ENCODE results near the gene MRPL11. TPM values are rescaled to one million over a fixed set of nuclear protein-coding genes. Genes with fewer than 3 reads are reported as not detected.

Gene MRPL11
- total RNA-seq, 1 donor from 2014 or later, result 54.8 TPM

GRCh38 chr11:66454828-66455227, 16.2 kb upstream of the MRPL11 start:
- no peak for DNase-seq (ENCODE audit: low read depth)
- Histone ChIP-seq H3K4me3 (ENCODE audit: low read depth, low read length) (no peak overlapping the region), H3K27me3 (ENCODE audit: control insufficient read depth, insufficient read depth, low read length) (peaks cover 2% of the 10 kb centered on the region), H3K36me3 (ENCODE audit: control insufficient read depth, insufficient read depth, low read length) (no peaks in the 10 kb centered on the region)
- TF ChIP-seq CTCF (IDR thresholded peaks at IDR 0.05; ENCODE audit: insufficient read depth, low read length, poor library complexity, severe bottlenecking), result no peak

GRCh38 chr11:66454247-66454646, 15.6 kb upstream of the MRPL11 start:
- no peak overlapping the region for H3K4me3 ChIP-seq (ENCODE audit: low read depth, low read length)
- no peaks in the 10 kb centered on the region for H3K36me3 ChIP-seq (ENCODE audit: control insufficient read depth, insufficient read depth, low read length)
- H3K27me3 ChIP-seq (ENCODE audit: control insufficient read depth, insufficient read depth, low read length), result peaks cover 2% of the 10 kb centered on the region
- TF ChIP-seq CTCF (IDR thresholded peaks at IDR 0.05; ENCODE audit: insufficient read depth, low read length, poor library complexity, severe bottlenecking), result no peak
- no peak for DNase-seq (ENCODE audit: low read depth)

GRCh38 chr11:66451663-66452062, 13.0 kb upstream of the MRPL11 start:
- no peak for TF ChIP-seq CTCF (IDR thresholded peaks at IDR 0.05; ENCODE audit: insufficient read depth, low read length, poor library complexity, severe bottlenecking)
- Histone ChIP-seq H3K4me3 (ENCODE audit: low read depth, low read length) (no peak overlapping the region), H3K27me3 (ENCODE audit: control insufficient read depth, insufficient read depth, low read length) (peaks cover 2% of the 10 kb centered on the region), H3K36me3 (ENCODE audit: control insufficient read depth, insufficient read depth, low read length) (no peaks in the 10 kb centered on the region)
- no peak for DNase-seq (ENCODE audit: low read depth)

GRCh38 chr11:66450560-66450959, 11.9 kb upstream of the MRPL11 start:
- no peak for DNase-seq (ENCODE audit: low read depth)
- no peak overlapping the region for H3K4me3 ChIP-seq (ENCODE audit: low read depth, low read length)
- no peaks in the 10 kb centered on the region for H3K36me3 ChIP-seq (ENCODE audit: control insufficient read depth, insufficient read depth, low read length)
- TF ChIP-seq CTCF (IDR thresholded peaks at IDR 0.05; ENCODE audit: insufficient read depth, low read length, poor library complexity, severe bottlenecking), result no peak
- H3K27me3 ChIP-seq (ENCODE audit: control insufficient read depth, insufficient read depth, low read length), result peaks cover 2% of the 10 kb centered on the region

- no peak overlapping the region for H3K4me3 ChIP-seq (ENCODE audit: low read depth, low read length)
- no peak for DNase-seq (ENCODE audit: low read depth)
- H3K27me3 ChIP-seq (ENCODE audit: control insufficient read depth, insufficient read depth, low read length), result peaks cover 2% of the 10 kb centered on the region
- no peak for TF ChIP-seq CTCF (IDR thresholded peaks at IDR 0.05; ENCODE audit: insufficient read depth, low read length, poor library complexity, severe bottlenecking)
- no peaks in the 10 kb centered on the region for H3K36me3 ChIP-seq (ENCODE audit: control insufficient read depth, insufficient read depth, low read length)
These were observed 9.9 kb upstream of the MRPL11 start for GRCh38 chr11:66448523-66448922.

GRCh38 chr11:66447012-66447411, 8.4 kb upstream of the MRPL11 start:
- TF ChIP-seq CTCF (IDR thresholded peaks at IDR 0.05; ENCODE audit: insufficient read depth, low read length, poor library complexity, severe bottlenecking), result no peak
- Histone ChIP-seq H3K36me3 (ENCODE audit: control insufficient read depth, insufficient read depth, low read length) (no peaks in the 10 kb centered on the region), H3K27me3 (ENCODE audit: control insufficient read depth, insufficient read depth, low read length) (no peaks in the 10 kb centered on the region), H3K4me3 (ENCODE audit: low read depth, low read length) (no peak overlapping the region)
- DNase-seq (ENCODE audit: low read depth), result no peak
